Activated naive CD4-positive, alpha-beta T cell treated with anti-CD3 and anti-CD28 coated beads for 36 hours (primary cell): ENCODE data around the gene NLGN4X. TPM values are rescaled to one million over a fixed set of nuclear protein-coding genes. Genes with fewer than 3 reads are reported as not detected.

Source experiments
- CTCF ChIA-PET: fragments of 350-600 bp; sonication (Branson Sonifier 250); formaldehyde crosslinking; loops from one replicate; lab custom pipeline; 2021; ENCODE audit warnings: antibody characterized with exemption; lab: Charles Lee
- DNase-seq: peaks from one replicate; pipeline ENCODE4 v3.0.0-alpha.2; 2020
- H3K27ac Mint-ChIP-seq: one replicate; pipeline ENCODE4 v1.8.0; 2021; ENCODE audit warnings: mild to moderate bottlenecking, mixed read lengths
- H3K27me3 Mint-ChIP-seq: one replicate; pipeline ENCODE4 v1.8.0; 2021; ENCODE audit warnings: low read depth, mixed read lengths
- H3K36me3 Mint-ChIP-seq: one replicate; pipeline ENCODE4 v1.8.0; 2021; ENCODE audit warnings: low read depth, mixed read lengths
- H3K4me1 Mint-ChIP-seq: one replicate; pipeline ENCODE4 v1.8.0; 2021; ENCODE audit warnings: low read depth, mixed read lengths
- H3K4me3 Mint-ChIP-seq: one replicate; pipeline ENCODE4 v1.8.0; 2021; ENCODE audit warnings: mild to moderate bottlenecking, moderate library complexity, mixed read lengths
- H3K9me3 Mint-ChIP-seq: one replicate; pipeline ENCODE4 v1.8.0; 2021; ENCODE audit warnings: mixed read lengths
- intact Hi-C: fragments of 100-400 bp; cut with micrococcal nuclease; formaldehyde crosslinking; loops from one replicate; pipeline ENCODE4 v1.15.1; 2023
- total RNA-seq, 2 experiments: library from RNA; stranded (reverse); gene quantifications; one replicate each; pipeline ENCODE4 v1.2.3, GENCODE V29; 2021

NLGN4X gene
- total RNA-seq, 2 experiments from 2014 or later = not detected

GRCh38 chrX:6134255-6134654, 94.4 kb downstream of the NLGN4X start:
- H3K27me3 Mint-ChIP-seq = no peaks in the 10 kb centered on the region
- no peak overlapping the region for H3K27ac Mint-ChIP-seq
- no peaks in the 10 kb centered on the region for H3K4me1 Mint-ChIP-seq
- no peak for DNase-seq
- H3K4me3 Mint-ChIP-seq = no peak overlapping the region
- no peaks in the 10 kb centered on the region for H3K9me3 Mint-ChIP-seq
- intact Hi-C loops = no loop called here
- H3K36me3 Mint-ChIP-seq = no peaks in the 10 kb centered on the region
- CTCF ChIA-PET = no interaction called here

- H3K36me3 Mint-ChIP-seq = no peaks in the 10 kb centered on the region
- DNase-seq = no peak
- CTCF ChIA-PET = no interaction called here
- H3K4me1 Mint-ChIP-seq = no peaks in the 10 kb centered on the region
- no peaks in the 10 kb centered on the region for H3K9me3 Mint-ChIP-seq
- H3K27ac Mint-ChIP-seq = no peak overlapping the region
- intact Hi-C loops = no loop called here
- no peaks in the 10 kb centered on the region for H3K27me3 Mint-ChIP-seq
- no peak overlapping the region for H3K4me3 Mint-ChIP-seq
Measured at GRCh38 chrX:6132970-6133369, 95.7 kb downstream of the NLGN4X start.

DNA sequence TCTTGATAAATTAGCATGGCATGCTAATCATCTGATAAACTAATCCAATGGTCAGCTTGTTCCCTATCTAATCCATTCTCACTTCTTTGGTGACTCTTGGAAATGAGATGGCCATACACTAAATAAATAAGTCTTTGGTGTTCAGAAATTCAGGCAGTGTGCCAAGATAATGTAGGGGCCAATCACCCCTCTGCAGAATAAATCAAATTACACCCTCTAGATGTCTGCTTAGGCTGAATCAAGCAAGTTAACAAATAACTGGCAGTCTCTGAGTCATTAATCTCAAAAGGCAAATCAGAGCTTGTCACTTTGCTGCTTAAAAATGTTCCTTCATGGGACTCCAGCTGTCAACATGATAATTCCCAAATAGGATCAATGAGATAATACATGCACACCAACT, 97.4 kb downstream of the NLGN4X start:
- no peak for DNase-seq
- Mint-ChIP-seq H3K27ac (no peak overlapping the region), H3K27me3 (no peaks in the 10 kb centered on the region), H3K36me3 (no peaks in the 10 kb centered on the region), H3K4me3 (no peak overlapping the region), H3K9me3 (no peaks in the 10 kb centered on the region), H3K4me1 (no peaks in the 10 kb centered on the region)
- intact Hi-C loops = no loop called here
- CTCF ChIA-PET = no interaction called here

GRCh38 chrX:6129195-6129594, 99.5 kb downstream of the NLGN4X start:
- intact Hi-C loops = no loop called here
- Mint-ChIP-seq H3K27ac (no peak overlapping the region), H3K36me3 (no peaks in the 10 kb centered on the region), H3K4me1 (no peaks in the 10 kb centered on the region), H3K4me3 (no peak overlapping the region), H3K27me3 (no peaks in the 10 kb centered on the region), H3K9me3 (no peaks in the 10 kb centered on the region)
- DNase-seq = no peak
- CTCF ChIA-PET = no interaction called here

DNA sequence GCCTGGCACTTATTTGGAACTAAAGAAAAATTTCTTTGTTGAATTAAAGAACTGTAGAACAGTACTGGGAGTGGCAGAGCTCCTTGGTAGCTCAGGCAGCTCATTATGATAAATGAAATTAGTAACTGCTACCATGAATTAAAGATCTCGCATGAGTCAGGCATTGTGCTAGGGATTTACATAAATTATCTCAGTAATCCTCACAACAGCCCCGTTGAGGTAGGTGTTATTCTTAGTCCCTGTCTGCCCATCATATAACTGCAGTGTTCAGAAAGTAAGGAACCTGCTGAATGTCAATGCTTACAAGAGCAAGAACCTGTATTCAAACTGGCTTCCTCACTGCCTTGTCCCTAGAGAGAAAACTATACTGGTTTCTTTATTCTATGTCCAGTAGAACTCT, 108.3 kb downstream of the NLGN4X start:
- Mint-ChIP-seq H3K4me1 (no peaks in the 10 kb centered on the region), H3K9me3 (peaks cover 1% of the 10 kb centered on the region), H3K27me3 (no peaks in the 10 kb centered on the region), H3K4me3 (no peak overlapping the region), H3K27ac (no peak overlapping the region), H3K36me3 (no peaks in the 10 kb centered on the region)
- DNase-seq = no peak
- CTCF ChIA-PET = no interaction called here
- intact Hi-C loops = no loop called here

GRCh38 chrX:6095469-6095868, 133.2 kb downstream of the NLGN4X start:
- peak; percentile 4 for DNase-seq
- CTCF ChIA-PET = no interaction called here
- Mint-ChIP-seq H3K27me3 (peaks cover 2% of the 10 kb centered on the region), H3K27ac (no peak overlapping the region), H3K4me1 (no peaks in the 10 kb centered on the region), H3K4me3 (no peak overlapping the region), H3K9me3 (peaks cover 2% of the 10 kb centered on the region), H3K36me3 (no peaks in the 10 kb centered on the region)
- intact Hi-C loops = no loop called here

- Mint-ChIP-seq H3K36me3 (no peaks in the 10 kb centered on the region), H3K27ac (no peak overlapping the region)
- CTCF ChIA-PET = no interaction called here
Measured at GRCh38 chrX:6074532-6074931, 154.1 kb downstream of the NLGN4X start.

DNA sequence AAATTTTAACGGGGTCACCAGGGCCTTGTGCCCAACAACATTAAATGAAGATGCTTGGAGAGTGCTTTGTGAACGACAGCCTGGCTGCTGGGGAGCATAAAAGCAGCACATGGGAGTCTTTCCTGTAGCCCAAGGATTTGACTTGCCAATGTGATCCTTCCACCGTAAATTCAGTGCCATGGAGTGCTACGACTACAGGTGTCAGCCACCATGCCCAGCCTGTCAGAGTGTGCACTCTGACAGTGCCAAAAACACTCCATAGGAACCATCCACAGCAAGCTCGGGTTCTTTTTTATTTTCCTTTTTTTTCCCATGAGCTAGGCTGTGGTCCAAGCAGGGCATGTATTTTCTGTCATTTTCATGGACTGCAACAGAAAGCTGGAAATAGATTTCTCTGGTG, 156.9 kb downstream of the NLGN4X start:
- no peaks in the 10 kb centered on the region for H3K36me3 Mint-ChIP-seq
- H3K27ac Mint-ChIP-seq = no peak overlapping the region
- no peaks in the 10 kb centered on the region for H3K27me3 Mint-ChIP-seq
- intact Hi-C loops = no loop called here
- H3K4me3 Mint-ChIP-seq = no peak overlapping the region
- H3K4me1 Mint-ChIP-seq = no peaks in the 10 kb centered on the region
- CTCF ChIA-PET = no interaction called here
- no peaks in the 10 kb centered on the region for H3K9me3 Mint-ChIP-seq
- no peak for DNase-seq

More at GRCh38 chrX:6074532-6074931, 154.1 kb downstream of the NLGN4X start:
- H3K27me3 Mint-ChIP-seq = no peaks in the 10 kb centered on the region
- DNase-seq = no peak
- H3K9me3 Mint-ChIP-seq = no peaks in the 10 kb centered on the region
- no peak overlapping the region for H3K4me3 Mint-ChIP-seq
- no peaks in the 10 kb centered on the region for H3K4me1 Mint-ChIP-seq
- intact Hi-C loops = no loop called here

GRCh38 chrX:6067600-6067999, 161.1 kb downstream of the NLGN4X start:
- CTCF ChIA-PET = no interaction called here
- Mint-ChIP-seq H3K4me3 (no peak overlapping the region), H3K27ac (no peak overlapping the region), H3K9me3 (peaks cover 2% of the 10 kb centered on the region), H3K27me3 (no peaks in the 10 kb centered on the region), H3K4me1 (no peaks in the 10 kb centered on the region), H3K36me3 (no peaks in the 10 kb centered on the region)
- no peak for DNase-seq
- intact Hi-C loops = no loop called here

- Mint-ChIP-seq H3K27ac (no peak overlapping the region), H3K36me3 (no peaks in the 10 kb centered on the region), H3K27me3 (no peaks in the 10 kb centered on the region), H3K9me3 (no peaks in the 10 kb centered on the region), H3K4me3 (no peak overlapping the region), H3K4me1 (no peaks in the 10 kb centered on the region)
- DNase-seq = no peak
- intact Hi-C loops = no loop called here
- CTCF ChIA-PET = no interaction called here
Measured at GRCh38 chrX:6053141-6053540, 175.5 kb downstream of the NLGN4X start.

GRCh38 chrX:6052111-6052745, 176.4 kb downstream of the NLGN4X start:
- Mint-ChIP-seq H3K4me3 (no peak overlapping the region), H3K27ac (no peak overlapping the region), H3K27me3 (no peaks in the 10 kb centered on the region), H3K4me1 (no peaks in the 10 kb centered on the region), H3K9me3 (no peaks in the 10 kb centered on the region), H3K36me3 (no peaks in the 10 kb centered on the region)
- CTCF ChIA-PET = no interaction called here
- DNase-seq = no peak
- intact Hi-C loops = no loop called here

DNA sequence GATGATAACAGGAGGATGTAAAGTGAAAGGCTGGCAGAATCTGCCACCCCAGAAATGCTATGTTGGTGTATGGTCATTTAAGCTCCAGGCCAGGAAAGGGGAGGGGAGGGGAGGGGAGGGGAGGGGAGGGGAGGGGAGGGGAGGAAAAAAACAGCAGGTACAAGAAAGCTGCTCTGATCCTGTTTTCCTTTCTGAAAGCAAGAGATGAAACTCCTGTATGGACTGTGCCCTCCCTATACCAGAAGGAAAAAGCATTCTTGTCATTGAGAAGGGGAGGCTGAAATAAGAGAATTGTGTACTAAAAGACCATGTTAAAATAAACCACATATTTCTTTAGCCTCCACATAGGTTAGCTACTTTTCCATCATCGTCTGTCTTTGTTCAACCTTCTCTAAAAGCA, 179.5 kb downstream of the NLGN4X start:
- Mint-ChIP-seq H3K36me3 (no peaks in the 10 kb centered on the region), H3K9me3 (no peaks in the 10 kb centered on the region), H3K27ac (no peak overlapping the region), H3K4me3 (no peak overlapping the region), H3K27me3 (no peaks in the 10 kb centered on the region), H3K4me1 (no peaks in the 10 kb centered on the region)
- intact Hi-C loops = no loop called here
- DNase-seq = no peak
- CTCF ChIA-PET = no interaction called here

GRCh38 chrX:6041630-6042029, 187.0 kb downstream of the NLGN4X start:
- intact Hi-C loops = no loop called here
- Mint-ChIP-seq H3K36me3 (no peaks in the 10 kb centered on the region), H3K27me3 (no peaks in the 10 kb centered on the region), H3K4me3 (no peak overlapping the region), H3K27ac (no peak overlapping the region), H3K9me3 (peaks cover 3% of the 10 kb centered on the region), H3K4me1 (no peaks in the 10 kb centered on the region)
- CTCF ChIA-PET = no interaction called here
- no peak for DNase-seq
